Thyroid gland (tissue), 4 donors: ENCODE results near the gene FAM181B.

ENCODE experiments used
- CTCF ChIP-seq, 6 experiments: fragments of 200-600 bp in 3 of 6; fragments of 450-650 bp in 3 of 6; sonication (generic) in 3 of 6; IDR thresholded peaks; one replicate each; pipeline ENCODE4 v1.5.1; 2016 to 2019; ENCODE audit warnings: antibody characterized with exemption in 6 of 6, mild to moderate bottlenecking in 2 of 6, inconsistent platforms in 1 of 6, moderate library complexity in 1 of 6
- POLR2A ChIP-seq, 2 donors: fragments of 450-650 bp; IDR thresholded peaks; one replicate each; pipeline ENCODE4 v1.6.1; 2017; ENCODE audit warnings: antibody characterized with exemption in 2 of 2, mild to moderate bottlenecking in 2 of 2, moderate library complexity in 1 of 2

- TF ChIP-seq POLR2A (IDR thresholded peaks at IDR 0.05) (no peak), CTCF (IDR thresholded peaks at IDR 0.05) (no peak)
Measured at GRCh38 chr11:82754410-82754809, 20.7 kb upstream of the FAM181B start.
